Stimulated activated naive CD8-positive, alpha-beta T cell treated with anti-CD3 and anti-CD28 coated beads, Interleukin-15, amount 100 ng/mL, for 72 hours (primary cell): Measurements from ENCODE around the gene MINK1.
"Not testable (repeated sequence)": the region's sequence is repeated elsewhere in the genome, so short reads cannot be mapped to it uniquely, and the experiment has no call there.

Experiments used
- ATAC-seq: fragments of 150-1000 bp; cut with Tn5 transposase; 2 replicates; pipeline ENCODE4 v1.10.0; 2021; ENCODE audit warnings: mild to moderate bottlenecking, moderate library complexity
- DNase-seq, 2 donors: peaks; one replicate each; pipeline ENCODE4 v3.0.0; 2021 to 2022
- H3K27ac Mint-ChIP-seq, 2 donors: one replicate each; pipeline ENCODE4 v1.8.0; 2022; ENCODE audit warnings: mild to moderate bottlenecking in 2 of 2, mixed read lengths in 2 of 2, moderate library complexity in 2 of 2
- H3K27me3 Mint-ChIP-seq: one replicate; pipeline ENCODE4 v1.8.0; 2022; ENCODE audit warnings: mixed read lengths
- H3K4me1 Mint-ChIP-seq: one replicate; pipeline ENCODE4 v1.8.0; 2022; ENCODE audit warnings: mild to moderate bottlenecking, mixed read lengths
- H3K4me3 Mint-ChIP-seq, 2 donors: one replicate each; pipeline ENCODE4 v1.8.0; 2022; ENCODE audit warnings: mild to moderate bottlenecking in 2 of 2, mixed read lengths in 2 of 2, moderate library complexity in 1 of 2
- H3K9me3 Mint-ChIP-seq, 2 donors: one replicate each; pipeline ENCODE4 v1.8.0; 2022; ENCODE audit warnings: mixed read lengths in 2 of 2

The MINK1 gene

GRCh38 chr17:4852567-4853207 lies 19.5 kb downstream of the MINK1 start:
- Mint-ChIP-seq H3K9me3 (peaks cover 6 to 7% of the 10 kb centered on the region in 2 donors), H3K4me3 (peak overlapping the region in 1 of 2 donors; percentile 51), H3K27ac (peak overlapping the region in 1 of 2 donors; percentile 95), H3K27me3 (peaks cover 6% of the 10 kb centered on the region), H3K4me1 (peaks cover 40% of the 10 kb centered on the region)
- DNase-seq (peak in 1 of 2 donors; percentile 17), ATAC-seq (peak; percentile 50)

GRCh38 chr17:4853208-4853671 lies 20.1 kb downstream of the MINK1 start:
- peak overlapping the region in 1 of 2 donors; percentile 29 for H3K4me3 Mint-ChIP-seq
- peaks cover 6 to 7% of the 10 kb centered on the region in 2 donors for H3K9me3 Mint-ChIP-seq
- peaks cover 40% of the 10 kb centered on the region for H3K4me1 Mint-ChIP-seq
- DNase-seq = peak in 1 of 2 donors; percentile 27
- H3K27ac Mint-ChIP-seq = peak overlapping the region; percentile 60 to 94
- peaks cover 6% of the 10 kb centered on the region for H3K27me3 Mint-ChIP-seq
- ATAC-seq = peak; percentile 62

- Mint-ChIP-seq H3K4me1 (peaks cover 40% of the 10 kb centered on the region), H3K4me3 (no peak overlapping the region), H3K27me3 (peaks cover 6% of the 10 kb centered on the region), H3K9me3 (peaks cover 6 to 7% of the 10 kb centered on the region in 2 donors), H3K27ac (peak overlapping the region in 1 of 2 donors; percentile 86)
- ATAC-seq (no peak), DNase-seq (no peak)
Measured at GRCh38 chr17:4854111-4854681, 21.1 kb downstream of the MINK1 start.

GRCh38 chr17:4856271-4856936 lies 23.3 kb downstream of the MINK1 start:
- peaks cover 6 to 7% of the 10 kb centered on the region in 2 donors for H3K9me3 Mint-ChIP-seq
- peaks cover 32% of the 10 kb centered on the region for H3K4me1 Mint-ChIP-seq
- no peak overlapping the region for H3K4me3 Mint-ChIP-seq
- peak overlapping the region in 1 of 2 donors; percentile 45 for H3K27ac Mint-ChIP-seq
- DNase-seq (no peak), ATAC-seq (no peak)
- H3K27me3 Mint-ChIP-seq = peaks cover 3% of the 10 kb centered on the region

- Mint-ChIP-seq H3K9me3 (peaks cover 5 to 7% of the 10 kb centered on the region in 2 donors), H3K4me3 (no peak overlapping the region), H3K4me1 (peaks cover 30% of the 10 kb centered on the region), H3K27me3 (no peaks in the 10 kb centered on the region), H3K27ac (no peak overlapping the region)
- ATAC-seq (no peak), DNase-seq (no peak)
Measured at GRCh38 chr17:4856937-4857314, 23.8 kb downstream of the MINK1 start.

GRCh38 chr17:4857347-4857746 lies 24.2 kb downstream of the MINK1 start:
- not testable (repeated sequence) for H3K9me3 Mint-ChIP-seq, H3K27me3 Mint-ChIP-seq, ATAC-seq, DNase-seq, H3K4me3 Mint-ChIP-seq, H3K27ac Mint-ChIP-seq
- peaks cover 28% of the 10 kb centered on the region for H3K4me1 Mint-ChIP-seq

- H3K4me1 Mint-ChIP-seq = peaks cover 25% of the 10 kb centered on the region
- ATAC-seq = no peak
Measured at GRCh38 chr17:4858068-4858881, 25.1 kb downstream of the MINK1 start.

GRCh38 chr17:4858882-4859260 lies 25.7 kb downstream of the MINK1 start:
- Mint-ChIP-seq H3K9me3 (no peaks in the 10 kb centered on the region), H3K27me3 (no peaks in the 10 kb centered on the region), H3K4me1 (peaks cover 19% of the 10 kb centered on the region), H3K27ac (peak overlapping the region in 1 of 2 donors; percentile 7), H3K4me3 (no peak overlapping the region)
- ATAC-seq (no peak), DNase-seq (no peak)

More at GRCh38 chr17:4858068-4858881, 25.1 kb downstream of the MINK1 start:
- Mint-ChIP-seq H3K27ac (peak overlapping the region in 1 of 2 donors; percentile 7), H3K4me3 (no peak overlapping the region), H3K27me3 (no peaks in the 10 kb centered on the region), H3K9me3 (no peaks in the 10 kb centered on the region)
- no peak for DNase-seq

- Mint-ChIP-seq H3K27me3 (no peaks in the 10 kb centered on the region), H3K4me3 (no peak overlapping the region), H3K9me3 (no peaks in the 10 kb centered on the region), H3K4me1 (peaks cover 11% of the 10 kb centered on the region), H3K27ac (no peak overlapping the region)
- DNase-seq (no peak), ATAC-seq (no peak)
Measured at GRCh38 chr17:4859816-4860625, 26.9 kb downstream of the MINK1 start.

GRCh38 chr17:4860651-4861050 lies 27.5 kb downstream of the MINK1 start:
- H3K4me3 Mint-ChIP-seq = no peak overlapping the region

GRCh38 chr17:4861052-4861451 lies 27.9 kb downstream of the MINK1 start:
- no peak overlapping the region for H3K27ac Mint-ChIP-seq
- no peaks in the 10 kb centered on the region for H3K27me3 Mint-ChIP-seq
- ATAC-seq = no peak
- no peaks in the 10 kb centered on the region for H3K9me3 Mint-ChIP-seq
- H3K4me3 Mint-ChIP-seq = no peak overlapping the region
- H3K4me1 Mint-ChIP-seq = peaks cover 11% of the 10 kb centered on the region
- DNase-seq = no peak

More at GRCh38 chr17:4860651-4861050, 27.5 kb downstream of the MINK1 start:
- Mint-ChIP-seq H3K4me1 (peaks cover 11% of the 10 kb centered on the region), H3K27me3 (no peaks in the 10 kb centered on the region), H3K27ac (no peak overlapping the region), H3K9me3 (no peaks in the 10 kb centered on the region)
- no peak for ATAC-seq
- no peak for DNase-seq

- Mint-ChIP-seq H3K27me3 (no peaks in the 10 kb centered on the region), H3K4me1 (peaks cover 11% of the 10 kb centered on the region), H3K4me3 (no peak overlapping the region), H3K9me3 (no peaks in the 10 kb centered on the region), H3K27ac (no peak overlapping the region)
- DNase-seq (no peak), ATAC-seq (no peak)
Measured at GRCh38 chr17:4862720-4863119, 29.6 kb downstream of the MINK1 start.

GRCh38 chr17:4863321-4863720 lies 30.2 kb downstream of the MINK1 start:
- no peaks in the 10 kb centered on the region for H3K9me3 Mint-ChIP-seq
- no peak overlapping the region for H3K27ac Mint-ChIP-seq
- H3K4me3 Mint-ChIP-seq = no peak overlapping the region
- H3K27me3 Mint-ChIP-seq = no peaks in the 10 kb centered on the region
- H3K4me1 Mint-ChIP-seq = peaks cover 11% of the 10 kb centered on the region
- no peak for ATAC-seq
- DNase-seq = no peak

GRCh38 chr17:4867535-4867934 lies 34.4 kb downstream of the MINK1 start:
- H3K4me1 Mint-ChIP-seq, H3K4me3 Mint-ChIP-seq, H3K27me3 Mint-ChIP-seq, DNase-seq, ATAC-seq, H3K9me3 Mint-ChIP-seq, H3K27ac Mint-ChIP-seq: not testable (repeated sequence)
